Epithelial cell of esophagus (primary cell): ENCODE data around the gene OSER1.
"Not testable (repeated sequence)": the region's sequence is repeated elsewhere in the genome, so short reads cannot be mapped to it uniquely, and the experiment has no call there.

Source experiments
- DNase-seq: peaks from one replicate; pipeline ENCODE4 v3.0.0; 2010; ENCODE audit warnings: low read depth
- H3K4me3 ChIP-seq: 2 replicates; pipeline ENCODE4 v1.5.1; 2011; ENCODE audit warnings: mild to moderate bottlenecking, low read length, control low read depth
- TF ChIP-seq, protein P1 (sequence below): IDR thresholded peaks from 2 replicates; pipeline ENCODE4 v1.5.1; 2011; ENCODE audit warnings: low read depth, mild to moderate bottlenecking, low read length, control low read depth, inconsistent platforms; ENCODE audit not compliant: insufficient read depth; ENCODE audit errors: missing control alignments

Gene OSER1

GRCh38 chr20:44251284-44251683 lies 40.7 kb upstream of the OSER1 start:
- TF ChIP-seq, protein P1, sequence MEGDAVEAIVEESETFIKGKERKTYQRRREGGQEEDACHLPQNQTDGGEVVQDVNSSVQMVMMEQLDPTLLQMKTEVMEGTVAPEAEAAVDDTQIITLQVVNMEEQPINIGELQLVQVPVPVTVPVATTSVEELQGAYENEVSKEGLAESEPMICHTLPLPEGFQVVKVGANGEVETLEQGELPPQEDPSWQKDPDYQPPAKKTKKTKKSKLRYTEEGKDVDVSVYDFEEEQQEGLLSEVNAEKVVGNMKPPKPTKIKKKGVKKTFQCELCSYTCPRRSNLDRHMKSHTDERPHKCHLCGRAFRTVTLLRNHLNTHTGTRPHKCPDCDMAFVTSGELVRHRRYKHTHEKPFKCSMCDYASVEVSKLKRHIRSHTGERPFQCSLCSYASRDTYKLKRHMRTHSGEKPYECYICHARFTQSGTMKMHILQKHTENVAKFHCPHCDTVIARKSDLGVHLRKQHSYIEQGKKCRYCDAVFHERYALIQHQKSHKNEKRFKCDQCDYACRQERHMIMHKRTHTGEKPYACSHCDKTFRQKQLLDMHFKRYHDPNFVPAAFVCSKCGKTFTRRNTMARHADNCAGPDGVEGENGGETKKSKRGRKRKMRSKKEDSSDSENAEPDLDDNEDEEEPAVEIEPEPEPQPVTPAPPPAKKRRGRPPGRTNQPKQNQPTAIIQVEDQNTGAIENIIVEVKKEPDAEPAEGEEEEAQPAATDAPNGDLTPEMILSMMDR: no peak
- no peak for DNase-seq
- H3K4me3 ChIP-seq: no peak overlapping the region

- H3K4me3 ChIP-seq: no peak overlapping the region
- TF ChIP-seq, protein P1: no peak
- no peak for DNase-seq
These were observed 37.8 kb upstream of the OSER1 start for GRCh38 chr20:44248410-44248759.

- TF ChIP-seq, protein P1: no peak
- H3K4me3 ChIP-seq: no peak overlapping the region
- DNase-seq: peak; percentile 40
These were observed 37.2 kb upstream of the OSER1 start for GRCh38 chr20:44247586-44248409.

- no peak for DNase-seq
- TF ChIP-seq, protein P1: no peak
- no peak within 1 kb of the TSS for H3K4me3 ChIP-seq
These were observed 36.6 kb upstream of the OSER1 start, which contains the start of gene GDAP1L1 for GRCh38 chr20:44247131-44247571. GDAP1L1 (plus strand) TSS chr20:44247308; CDS start chr20:44247335, 27 bp downstream.

GRCh38 chr20:44245977-44246376 lies 35.4 kb upstream of the OSER1 start:
- H3K4me3 ChIP-seq: no peak overlapping the region
- DNase-seq: no peak
- TF ChIP-seq, protein P1: no peak

GRCh38 chr20:44241796-44242195 lies 31.2 kb upstream of the OSER1 start:
- TF ChIP-seq, protein P1: no peak
- DNase-seq: no peak
- H3K4me3 ChIP-seq: no peak overlapping the region

GRCh38 chr20:44236840-44237239 lies 26.3 kb upstream of the OSER1 start:
- DNase-seq, H3K4me3 ChIP-seq: not testable (repeated sequence)
